ENCODE results near the gene TARS1.

Gene TARS1

DNA sequence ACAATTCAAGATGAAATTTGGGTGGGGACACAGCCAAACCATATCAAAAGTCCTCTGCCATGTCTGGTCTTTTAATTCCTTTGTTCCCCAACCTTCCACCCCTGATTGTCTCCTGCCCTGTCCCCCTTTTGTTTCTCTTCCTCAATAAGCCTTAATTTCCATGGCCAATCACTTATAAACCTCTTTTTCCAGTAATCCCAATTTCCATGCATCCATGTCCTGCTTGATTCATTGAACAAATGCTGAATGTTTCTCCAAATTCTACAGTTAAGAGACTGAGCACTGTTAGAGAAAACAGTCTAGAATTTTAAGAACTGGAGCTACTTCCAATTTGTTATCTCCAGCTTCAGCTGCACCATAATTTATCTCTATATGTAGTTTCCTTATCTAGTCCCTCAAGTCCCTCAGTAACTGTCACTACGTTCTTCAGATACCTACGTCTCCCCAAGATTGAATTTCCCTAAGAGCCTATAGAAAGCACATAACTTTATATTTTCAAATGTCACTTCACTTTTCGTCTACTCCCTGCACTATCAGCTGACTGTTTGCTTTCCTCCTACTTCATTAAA lies 34.2 kb downstream of the TARS1 start:
- TF ChIP-seq CTCF (IDR thresholded peaks at IDR 0.05; ENCODE audit: low read depth, low read length) = no peak
- DNase-seq (ENCODE audit: extremely low read depth, low read depth) = no peak

- DNase-seq (ENCODE audit: extremely low read depth, low read depth) = no peak
- no peak for TF ChIP-seq CTCF (IDR thresholded peaks at IDR 0.05; ENCODE audit: low read depth, low read length)
These were observed 34.9 kb downstream of the TARS1 start for GRCh38 chr5:33475706-33476105.

- no peak for TF ChIP-seq CTCF (IDR thresholded peaks at IDR 0.05; ENCODE audit: low read depth, low read length)
- no peak for DNase-seq (ENCODE audit: extremely low read depth, low read depth)
These were observed 36.2 kb downstream of the TARS1 start for GRCh38 chr5:33476992-33477391.

DNA sequence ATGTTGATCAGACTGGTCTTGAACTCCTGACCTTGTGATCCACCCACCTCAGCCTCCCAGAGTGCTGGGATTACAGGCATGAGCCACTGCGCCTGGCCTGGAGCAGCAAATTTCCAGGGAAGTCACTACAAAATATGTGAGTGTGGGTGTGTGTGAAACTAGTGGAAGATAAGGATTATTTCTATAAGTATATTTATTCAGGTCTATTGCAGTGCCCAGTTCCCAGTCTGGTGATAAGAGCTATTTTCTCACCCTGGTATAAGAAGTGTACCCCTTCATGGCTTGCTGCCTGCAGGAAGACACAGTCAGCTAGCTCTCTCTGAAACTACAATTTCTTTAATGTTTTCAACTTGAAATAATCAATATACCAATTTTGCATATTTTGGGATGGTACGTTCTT lies 37.1 kb downstream of the TARS1 start:
- no peak for TF ChIP-seq CTCF (IDR thresholded peaks at IDR 0.05; ENCODE audit: low read depth, low read length)
- no peak for DNase-seq (ENCODE audit: extremely low read depth, low read depth)

- no peak for TF ChIP-seq CTCF (IDR thresholded peaks at IDR 0.05; ENCODE audit: low read depth, low read length)
- DNase-seq (ENCODE audit: extremely low read depth, low read depth) = no peak
These were observed 38.5 kb downstream of the TARS1 start for GRCh38 chr5:33479311-33479710.

DNA sequence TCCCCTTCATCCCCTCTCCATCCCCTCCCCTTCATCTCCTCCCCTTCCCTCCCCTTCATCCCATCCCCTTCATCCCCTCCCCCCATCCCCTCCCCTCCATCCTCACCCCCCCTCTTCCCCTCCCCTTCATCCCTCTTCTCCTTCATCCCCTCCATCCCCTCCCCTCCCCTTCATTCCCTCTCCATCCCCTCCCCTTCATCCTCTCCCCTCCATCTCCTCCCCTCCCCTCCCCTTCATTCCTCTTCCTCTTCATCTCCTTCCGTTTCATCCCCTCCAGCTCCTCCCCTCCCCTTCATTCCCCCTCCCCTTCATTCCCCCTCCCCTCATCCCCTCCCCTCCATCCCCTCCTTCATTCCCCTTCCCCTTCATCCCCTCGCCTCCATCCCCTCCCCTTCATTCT lies 40.1 kb downstream of the TARS1 start:
- no peak for TF ChIP-seq CTCF (IDR thresholded peaks at IDR 0.05; ENCODE audit: low read depth, low read length)
- DNase-seq (ENCODE audit: extremely low read depth, low read depth) = no peak

DNA sequence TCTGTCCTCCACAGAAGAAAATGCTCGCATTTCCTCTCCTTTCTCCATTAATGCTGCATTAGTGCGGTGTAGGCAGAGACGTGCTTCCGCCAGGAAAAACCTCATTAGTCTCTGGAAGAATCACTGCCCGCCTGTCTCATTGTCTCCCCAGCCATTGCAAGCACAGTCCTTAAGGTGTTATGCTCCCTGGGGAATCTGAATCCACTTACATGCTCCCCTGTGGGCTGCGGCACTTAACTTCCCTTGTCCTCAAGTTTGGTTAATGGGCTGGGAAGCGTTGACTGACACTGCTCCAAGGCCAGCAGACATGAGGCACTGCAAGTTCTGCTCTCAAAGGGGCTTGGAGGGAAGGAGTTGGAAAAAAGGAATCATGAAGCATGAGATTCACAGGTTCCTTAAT lies 41.6 kb downstream of the TARS1 start:
- TF ChIP-seq CTCF (IDR thresholded peaks at IDR 0.05; ENCODE audit: low read depth, low read length) = no peak
- DNase-seq (ENCODE audit: extremely low read depth, low read depth) = no peak
